Right ventricle myocardium inferior (tissue), 1 donor: Measurements from ENCODE around the gene CNTNAP2. TPM values are rescaled to one million over a fixed set of nuclear protein-coding genes. Genes with fewer than 3 reads are reported as not detected.

Experiments
- ATAC-seq: fragments of 200-7000 bp; cut with Tn5 transposase; one replicate; pipeline ENCODE4 v1.9.1; 2020; ENCODE audit warnings: mild to moderate bottlenecking, moderate library complexity
- DNase-seq: peaks from one replicate; pipeline ENCODE4 v3.0.0; 2021; ENCODE audit errors: missing footprints
- intact Hi-C: fragments of 100-400 bp; cut with DNase I; formaldehyde crosslinking; loops from one replicate; pipeline ENCODE4 v1.11.0; 2022
- total RNA-seq: library from RNA; stranded (reverse); fragmentation: NEBNext Ultra II Directional; extraction: Animal tissue kit (Norgen Biotek cat#: 25700); gene quantifications from one replicate; pipeline ENCODE4 v1.2.1, GENCODE V29; 2021
- donor health status: DM: no; HTN: yes; CAD: no; lungs with severe emphysema.

The CNTNAP2 gene
- total RNA-seq, 1 donor from 2014 or later = 0.65 TPM

- DNase-seq (no peak), ATAC-seq (no peak)
- intact Hi-C loops = no loop called here
These were observed 586.3 kb downstream of the CNTNAP2 start for GRCh38 chr7:146702898-146703297.

GRCh38 chr7:146709451-146710027, 592.9 kb downstream of the CNTNAP2 start:
- intact Hi-C loops = no loop called here
- no peak for ATAC-seq
- DNase-seq = no peak

GRCh38 chr7:146713205-146713604, 596.6 kb downstream of the CNTNAP2 start:
- DNase-seq (no peak), ATAC-seq (no peak)
- intact Hi-C loops = no loop called here

GRCh38 chr7:146713934-146714333, 597.3 kb downstream of the CNTNAP2 start:
- no peak for ATAC-seq
- DNase-seq = no peak
- intact Hi-C loops = no loop called here

GRCh38 chr7:146720195-146720594, 603.6 kb downstream of the CNTNAP2 start:
- DNase-seq (no peak), ATAC-seq (no peak)
- intact Hi-C loops = no loop called here

GRCh38 chr7:146722986-146723385, 606.4 kb downstream of the CNTNAP2 start:
- DNase-seq (no peak), ATAC-seq (no peak)
- intact Hi-C loops = no loop called here

- intact Hi-C loops = no loop called here
- DNase-seq (no peak), ATAC-seq (no peak)
These were observed 608.9 kb downstream of the CNTNAP2 start for GRCh38 chr7:146725520-146725919.

GRCh38 chr7:146728141-146728540, 611.5 kb downstream of the CNTNAP2 start:
- DNase-seq (no peak), ATAC-seq (no peak)
- intact Hi-C loops = no loop called here

GRCh38 chr7:146728611-146729010, 612.0 kb downstream of the CNTNAP2 start:
- DNase-seq (no peak), ATAC-seq (no peak)
- intact Hi-C loops = no loop called here

- intact Hi-C loops = no loop called here
- no peak for DNase-seq
- ATAC-seq = no peak
These were observed 614.6 kb downstream of the CNTNAP2 start for GRCh38 chr7:146731185-146731584.

- intact Hi-C loops = no loop called here
- DNase-seq (no peak), ATAC-seq (no peak)
These were observed 619.4 kb downstream of the CNTNAP2 start for GRCh38 chr7:146735992-146736391.

- intact Hi-C loops = no loop called here
- no peak for DNase-seq
- no peak for ATAC-seq
These were observed 620.0 kb downstream of the CNTNAP2 start for GRCh38 chr7:146736446-146737190.

GRCh38 chr7:146740039-146740438, 623.4 kb downstream of the CNTNAP2 start:
- intact Hi-C loops = no loop called here
- ATAC-seq (no peak), DNase-seq (no peak)

GRCh38 chr7:146741911-146742310, 625.3 kb downstream of the CNTNAP2 start:
- intact Hi-C loops = no loop called here
- DNase-seq (no peak), ATAC-seq (no peak)

GRCh38 chr7:146754385-146754784, 637.8 kb downstream of the CNTNAP2 start:
- no peak for ATAC-seq
- no peak for DNase-seq
- intact Hi-C loops = no loop called here

- ATAC-seq = no peak
- intact Hi-C loops = no loop called here
- no peak for DNase-seq
These were observed 639.0 kb downstream of the CNTNAP2 start for GRCh38 chr7:146755585-146755984.

GRCh38 chr7:146764458-146764857, 647.9 kb downstream of the CNTNAP2 start:
- ATAC-seq (no peak), DNase-seq (no peak)
- intact Hi-C loops = no loop called here

GRCh38 chr7:146768957-146769356, 652.4 kb downstream of the CNTNAP2 start:
- intact Hi-C loops = no loop called here
- no peak for ATAC-seq

GRCh38 chr7:146772601-146773000, 656.0 kb downstream of the CNTNAP2 start:
- intact Hi-C loops = no loop called here
- DNase-seq = no peak
- no peak for ATAC-seq

More at GRCh38 chr7:146768957-146769356, 652.4 kb downstream of the CNTNAP2 start:
- no peak for DNase-seq

- intact Hi-C loops = no loop called here
- DNase-seq (no peak), ATAC-seq (no peak)
These were observed 656.9 kb downstream of the CNTNAP2 start for GRCh38 chr7:146773506-146773905.
